ENCODE measurements around the gene RBM33. TPM values are rescaled to one million over a fixed set of nuclear protein-coding genes. Genes with fewer than 3 reads are reported as not detected.
A peak's percentile ranks its signal among the peaks of the same experiment; 100 is the strongest.

The RBM33 gene
- total RNA-seq, 1 donor from 2014 or later = 29.8 TPM

DNA sequence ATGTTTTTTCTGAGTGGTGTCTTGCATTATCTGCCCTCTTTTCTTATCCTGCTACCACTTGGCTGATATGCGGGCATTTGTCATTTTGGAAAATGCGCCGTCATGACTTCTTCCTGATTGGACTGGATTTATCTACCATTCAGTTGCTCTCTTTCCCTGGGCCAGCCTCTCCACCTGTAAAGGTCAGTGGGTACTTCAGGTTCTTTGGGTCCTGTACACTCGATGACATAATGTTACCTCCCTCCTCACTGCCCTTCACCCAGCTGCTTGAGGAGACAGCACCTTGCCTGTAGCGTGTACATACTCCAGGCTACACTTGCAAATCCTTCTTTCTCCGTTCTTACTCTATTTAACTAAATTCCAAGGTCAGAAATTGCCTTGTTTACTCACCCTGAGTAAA, 83.7 kb downstream of the RBM33 start:
- ATAC-seq = no peak

DNA sequence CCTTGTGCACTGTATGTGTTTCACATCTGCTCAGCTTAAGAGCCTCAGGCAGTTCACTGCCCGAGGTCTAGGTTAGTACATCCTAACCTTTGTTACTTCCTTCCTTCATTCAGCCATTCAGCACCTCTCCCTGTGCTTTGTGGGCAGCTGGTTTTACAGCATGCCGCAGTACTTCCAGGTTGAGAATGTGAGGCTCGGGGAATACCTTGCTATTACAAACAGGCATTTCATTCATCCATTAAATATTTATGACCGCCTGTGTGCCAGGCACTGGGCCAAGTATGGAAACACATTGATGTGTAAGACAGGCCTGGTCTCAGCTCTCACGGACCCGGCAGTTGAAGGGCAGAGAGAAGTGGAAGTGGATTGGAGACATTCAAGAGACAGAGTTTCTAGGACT, 85.4 kb downstream of the RBM33 start:
- peak; percentile 77 for ATAC-seq

DNA sequence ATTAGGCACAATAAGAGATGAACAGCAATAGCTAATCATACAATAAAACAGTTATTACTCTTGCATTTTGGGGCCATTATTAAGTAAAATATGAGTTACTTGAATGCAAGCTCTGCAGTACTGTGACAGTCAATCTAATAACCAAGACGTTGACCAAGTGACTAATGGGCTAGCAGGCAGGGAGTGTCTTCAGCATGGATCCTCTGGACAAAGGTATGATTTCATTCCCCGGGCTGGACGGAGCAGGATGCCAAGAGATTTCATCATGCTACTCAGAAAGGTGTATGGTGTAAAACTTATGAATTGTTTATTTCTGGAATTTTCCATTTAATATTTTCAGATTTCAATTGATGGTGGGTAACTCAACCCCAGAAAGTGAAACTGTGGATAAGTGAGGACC, 86.9 kb downstream of the RBM33 start:
- peak; percentile 84 for ATAC-seq

DNA sequence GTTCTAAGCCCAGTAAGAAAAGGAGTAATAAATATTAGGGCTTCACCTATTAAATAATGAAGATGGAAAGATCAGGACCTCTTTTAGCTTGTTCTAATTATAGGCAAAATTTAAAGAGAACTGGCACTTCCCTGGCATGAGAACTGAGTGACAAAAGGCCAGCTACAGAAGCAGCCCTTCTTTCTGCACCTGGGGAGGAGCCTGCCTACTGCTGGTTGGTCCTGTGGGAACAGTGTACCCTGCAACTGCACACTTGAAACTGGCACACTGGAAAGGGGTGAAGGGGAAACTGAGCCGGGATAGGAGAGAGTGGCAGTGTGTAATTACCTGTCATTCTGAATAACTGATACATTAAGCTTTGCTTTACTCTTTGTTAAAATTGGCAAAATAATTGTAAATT, 87.4 kb downstream of the RBM33 start:
- no peak for ATAC-seq

DNA sequence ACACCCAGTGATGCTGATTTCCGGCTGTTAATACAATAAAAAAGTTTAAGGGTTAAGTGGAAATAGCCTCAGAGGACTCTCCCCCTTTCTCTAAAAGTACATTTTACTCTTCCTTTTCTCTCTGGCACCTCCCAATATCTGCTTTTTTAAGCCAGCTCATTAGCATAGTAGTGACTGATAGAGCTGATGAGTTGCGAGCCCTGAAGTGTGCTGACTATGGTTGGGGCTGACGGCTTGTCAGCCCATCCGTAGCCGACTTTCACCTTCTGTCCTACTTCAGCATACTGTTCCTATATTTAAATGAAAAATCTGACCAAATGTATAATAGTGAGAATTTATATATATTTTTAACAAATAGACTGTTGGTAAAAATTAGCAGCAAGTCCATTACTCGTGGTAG, 87.8 kb downstream of the RBM33 start:
- no peak for ATAC-seq

DNA sequence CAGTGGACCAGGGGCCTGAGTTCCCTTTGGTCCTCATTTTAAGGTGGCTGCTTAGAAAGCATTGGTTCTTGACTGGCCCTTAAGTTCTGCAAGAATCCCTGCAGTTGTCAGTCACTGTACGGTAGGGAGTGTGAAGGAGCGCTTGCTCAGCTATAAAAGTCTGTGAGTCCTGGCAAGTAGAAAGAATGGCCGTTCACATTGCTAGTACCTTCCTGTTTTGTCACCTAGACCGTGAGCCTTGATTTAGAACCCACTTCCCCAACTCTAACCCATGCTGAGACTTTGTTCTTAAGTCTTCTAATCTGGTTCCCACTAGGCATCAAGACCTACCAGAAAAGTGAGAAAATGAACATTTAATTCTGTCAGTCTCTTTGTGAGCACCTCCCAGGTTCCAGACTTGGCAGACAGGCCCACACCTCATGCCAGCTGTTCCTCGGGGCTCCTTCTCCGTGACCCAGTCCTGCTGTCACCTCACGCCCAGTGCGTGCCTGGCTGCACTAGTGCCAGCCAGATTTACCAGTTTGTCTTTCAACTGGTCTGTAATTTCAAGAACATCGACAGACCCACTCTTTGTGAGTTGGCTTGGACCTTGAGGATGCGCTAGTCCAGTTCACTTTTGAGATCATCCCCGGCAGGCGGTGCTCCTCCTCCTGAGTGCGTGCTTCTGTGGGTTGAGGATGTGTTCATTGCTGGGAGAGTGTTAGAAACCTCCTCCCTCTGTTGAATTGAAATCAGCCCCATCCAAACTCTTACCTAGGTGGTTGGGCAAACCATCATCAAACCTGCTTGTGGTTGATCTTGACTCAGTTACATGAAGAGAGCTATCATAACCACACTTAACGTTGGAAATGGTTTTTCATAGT, 89.4 kb downstream of the RBM33 start:
- ATAC-seq = peak; percentile 72

DNA sequence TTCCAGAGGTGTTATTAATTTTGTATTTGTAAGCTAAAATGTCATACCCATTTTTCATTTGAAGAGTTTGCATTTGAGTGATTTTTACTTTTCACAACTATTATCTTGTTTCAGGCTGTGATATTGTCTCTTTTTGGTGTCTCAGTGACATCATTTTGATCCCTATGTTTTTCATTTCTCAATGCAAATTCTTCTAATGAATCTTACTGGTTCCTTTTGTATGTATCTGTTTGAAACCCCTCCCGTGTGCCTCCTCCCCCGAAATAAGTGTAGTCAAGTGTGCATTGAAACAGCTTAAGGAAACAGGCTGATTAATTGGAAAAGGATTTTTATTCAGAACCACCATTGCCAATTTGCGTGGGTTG, 90.0 kb downstream of the RBM33 start:
- ATAC-seq = no peak

DNA sequence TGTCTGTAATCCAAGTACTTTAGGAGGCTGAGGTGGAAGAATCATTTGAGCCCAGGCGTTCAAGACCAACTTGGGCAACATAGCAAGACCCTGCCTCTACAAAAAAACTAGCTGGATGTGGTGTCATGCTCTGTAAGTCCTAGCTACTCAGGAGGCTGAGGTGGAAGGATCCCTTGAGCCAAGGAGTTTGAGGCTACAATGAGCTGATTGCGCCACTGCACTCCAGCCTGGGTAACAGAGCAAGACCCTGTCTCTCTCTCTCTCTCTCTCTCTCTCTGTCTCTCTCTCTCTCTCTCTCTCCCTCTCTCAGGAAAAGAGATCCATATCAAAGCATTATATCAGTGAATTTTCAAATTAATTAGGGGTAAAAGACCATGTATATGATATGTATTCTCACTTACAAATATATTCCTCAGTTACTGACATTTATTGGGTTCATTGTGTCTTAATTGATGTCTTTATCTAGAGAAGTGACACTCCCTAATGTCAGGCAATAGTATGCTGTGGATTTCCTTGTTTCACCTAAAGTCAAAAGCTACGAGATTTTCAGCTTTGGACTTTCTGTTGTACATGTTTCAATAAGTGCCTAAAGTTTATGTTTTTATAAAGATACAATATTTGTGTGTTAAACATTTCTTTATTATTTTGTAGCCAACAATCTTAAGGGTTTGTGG, 91.1 kb downstream of the RBM33 start:
- ATAC-seq = no peak

DNA sequence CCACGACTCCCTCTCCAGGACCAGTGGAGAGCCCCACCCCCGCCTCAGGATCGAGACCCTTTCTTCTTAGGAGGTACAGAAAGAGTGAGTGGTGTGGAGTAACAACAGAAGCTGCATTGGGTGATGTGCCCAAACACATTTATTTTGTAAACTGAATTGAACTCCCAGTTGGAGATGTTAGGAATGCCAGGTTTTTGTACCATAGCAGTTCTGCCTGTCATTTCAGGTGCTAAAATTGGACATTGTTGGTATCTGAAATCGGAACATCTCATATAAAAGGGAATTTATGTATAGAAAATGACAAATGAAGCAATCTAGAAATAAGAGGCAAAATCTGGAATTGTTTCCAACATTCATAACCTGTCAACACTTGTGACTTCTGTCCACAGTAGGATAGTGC, 93.1 kb downstream of the RBM33 start:
- no peak for ATAC-seq

DNA sequence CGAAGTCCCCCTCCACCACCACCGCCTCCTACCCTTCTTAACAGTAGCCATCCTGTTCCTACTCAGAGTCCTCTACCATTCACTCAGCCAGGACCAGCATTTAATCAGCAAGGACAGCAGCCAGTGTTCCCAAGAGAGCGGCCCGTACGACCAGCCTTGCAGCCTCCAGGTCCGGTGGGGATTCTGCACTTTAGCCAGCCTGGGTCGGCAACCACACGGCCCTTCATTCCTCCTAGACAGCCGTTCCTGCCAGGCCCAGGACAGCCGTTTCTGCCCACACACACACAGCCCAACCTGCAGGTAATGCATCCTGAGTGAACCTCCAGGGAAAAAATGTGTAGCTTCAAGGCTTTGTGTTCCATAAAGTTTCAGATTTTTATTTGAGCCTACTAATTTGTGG, 93.6 kb downstream of the RBM33 start:
- no peak for ATAC-seq

DNA sequence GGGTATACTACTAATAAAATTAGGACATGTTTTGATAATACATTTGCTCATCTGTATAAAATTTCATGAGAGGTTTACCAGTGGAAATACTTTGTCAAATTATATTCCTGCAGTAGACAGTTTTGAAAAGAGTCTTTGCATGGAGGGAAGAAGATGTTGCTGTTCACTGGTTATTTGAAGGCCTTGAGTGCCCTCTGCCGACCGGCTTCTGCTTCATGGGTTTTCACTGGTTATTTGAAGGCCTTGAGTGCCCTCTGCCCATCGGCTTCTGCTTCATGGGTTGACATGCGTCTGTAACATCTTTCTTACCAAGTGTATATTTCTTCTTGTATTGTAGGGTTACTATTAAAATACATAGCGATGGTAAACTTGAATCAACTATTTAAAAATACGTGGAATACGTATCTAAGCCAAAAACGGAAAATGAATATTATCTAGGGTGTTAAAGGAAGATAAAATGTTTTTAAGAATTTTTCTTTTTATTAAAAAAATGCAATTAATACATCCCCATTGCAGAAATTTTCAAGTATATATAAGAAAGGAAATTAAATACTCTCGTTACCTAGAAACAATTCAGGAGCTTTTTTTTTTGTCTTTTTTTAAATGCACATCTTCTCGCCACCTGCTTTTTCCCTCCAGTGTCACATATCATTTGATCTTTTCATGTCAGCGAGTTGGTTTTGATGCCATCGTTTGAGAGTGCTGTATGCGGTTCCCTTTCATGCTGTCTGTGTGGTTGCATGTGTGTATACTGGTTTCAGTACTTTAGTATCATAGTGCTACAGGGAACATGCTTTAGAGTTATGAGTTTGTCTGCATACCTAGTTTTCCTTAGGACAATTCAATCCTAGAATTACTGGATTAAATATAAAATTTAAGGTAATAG, 94.4 kb downstream of the RBM33 start:
- ATAC-seq = peak; percentile 74

DNA sequence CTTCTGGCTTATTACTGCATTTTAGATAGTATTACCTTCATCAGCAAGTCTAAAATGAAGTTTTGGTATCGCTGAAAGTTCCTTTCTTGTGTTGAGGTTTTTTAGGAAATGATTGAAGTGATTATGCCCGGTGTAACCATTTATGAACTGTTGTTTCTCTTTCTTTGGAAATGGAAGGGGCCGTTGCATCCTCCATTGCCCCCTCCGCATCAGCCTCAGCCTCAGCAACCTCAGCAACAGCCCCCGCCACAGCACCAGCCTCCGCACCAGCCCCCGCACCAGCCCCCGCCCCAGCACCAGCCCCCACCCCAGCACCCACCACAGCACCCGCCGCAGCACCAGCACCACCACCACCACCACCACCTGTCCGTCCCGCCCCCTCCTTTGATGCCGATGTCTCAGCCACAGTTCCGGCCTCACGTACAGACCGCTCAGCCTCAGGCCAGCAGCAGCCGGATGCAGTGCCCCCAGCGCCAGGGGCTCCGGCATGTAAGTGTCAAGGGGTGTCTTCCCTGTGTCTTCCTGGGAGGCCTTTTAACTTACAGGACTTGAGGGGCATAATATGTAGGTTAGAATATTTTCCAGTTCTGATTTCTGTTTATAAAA, 95.2 kb downstream of the RBM33 start:
- ATAC-seq = no peak

DNA sequence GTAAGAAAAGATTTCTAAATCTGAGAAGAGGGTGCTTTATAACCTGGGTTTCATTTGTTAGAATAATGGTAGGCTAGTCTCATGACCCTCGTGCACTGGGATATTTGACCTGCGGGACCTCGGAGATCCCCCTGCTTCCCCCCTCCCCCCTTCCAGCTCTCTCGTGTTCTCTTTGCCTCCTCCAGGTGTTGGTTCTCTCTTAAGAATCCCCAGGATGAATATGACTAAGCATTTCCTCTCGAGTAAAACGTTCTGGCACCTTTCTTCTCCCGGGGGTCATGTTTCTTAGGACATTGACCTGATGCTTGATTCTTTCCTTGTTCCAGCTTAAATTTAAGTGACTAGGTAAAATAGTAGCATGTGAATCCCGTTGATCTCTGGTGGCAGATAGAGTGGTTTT, 96.6 kb downstream of the RBM33 start:
- ATAC-seq = no peak

DNA sequence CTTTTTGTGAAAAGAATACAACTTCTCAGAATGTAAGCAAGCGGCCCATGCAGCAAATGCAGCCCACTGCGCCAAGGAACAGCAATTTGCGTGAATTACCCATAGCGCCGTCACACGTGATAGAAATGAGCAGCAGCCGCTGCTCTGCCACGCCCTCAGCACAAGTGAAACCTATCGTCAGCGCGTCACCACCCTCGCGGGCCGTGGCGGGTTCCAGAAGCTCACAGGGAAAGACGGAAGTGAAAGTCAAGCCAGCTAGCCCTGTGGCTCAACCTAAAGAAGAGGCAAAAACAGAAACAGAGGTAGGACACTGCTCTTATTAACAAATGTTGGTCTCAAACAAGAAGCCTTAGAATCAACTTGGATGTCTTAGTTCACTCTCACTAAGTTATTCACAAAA, 97.3 kb downstream of the RBM33 start:
- ATAC-seq = peak; percentile 36

DNA sequence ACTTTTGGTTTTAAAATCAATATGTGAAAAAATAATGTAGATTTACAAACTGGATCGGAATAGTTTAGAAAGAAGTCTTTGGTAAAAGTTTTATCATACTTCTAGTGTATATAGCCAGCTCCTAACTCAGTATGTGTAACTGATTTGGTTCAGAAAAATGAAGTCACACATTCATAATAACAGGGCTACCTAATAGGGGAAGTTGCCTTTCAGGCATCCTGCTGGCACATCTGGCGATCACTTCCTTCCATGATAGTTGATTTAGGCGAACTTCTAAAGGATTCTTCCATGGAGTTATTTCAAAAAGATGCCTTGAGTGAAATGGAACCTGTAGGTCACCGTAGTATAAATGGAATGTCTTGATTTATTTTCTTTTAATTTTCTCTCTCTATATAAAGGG, 98.7 kb downstream of the RBM33 start:
- no peak for ATAC-seq

DNA sequence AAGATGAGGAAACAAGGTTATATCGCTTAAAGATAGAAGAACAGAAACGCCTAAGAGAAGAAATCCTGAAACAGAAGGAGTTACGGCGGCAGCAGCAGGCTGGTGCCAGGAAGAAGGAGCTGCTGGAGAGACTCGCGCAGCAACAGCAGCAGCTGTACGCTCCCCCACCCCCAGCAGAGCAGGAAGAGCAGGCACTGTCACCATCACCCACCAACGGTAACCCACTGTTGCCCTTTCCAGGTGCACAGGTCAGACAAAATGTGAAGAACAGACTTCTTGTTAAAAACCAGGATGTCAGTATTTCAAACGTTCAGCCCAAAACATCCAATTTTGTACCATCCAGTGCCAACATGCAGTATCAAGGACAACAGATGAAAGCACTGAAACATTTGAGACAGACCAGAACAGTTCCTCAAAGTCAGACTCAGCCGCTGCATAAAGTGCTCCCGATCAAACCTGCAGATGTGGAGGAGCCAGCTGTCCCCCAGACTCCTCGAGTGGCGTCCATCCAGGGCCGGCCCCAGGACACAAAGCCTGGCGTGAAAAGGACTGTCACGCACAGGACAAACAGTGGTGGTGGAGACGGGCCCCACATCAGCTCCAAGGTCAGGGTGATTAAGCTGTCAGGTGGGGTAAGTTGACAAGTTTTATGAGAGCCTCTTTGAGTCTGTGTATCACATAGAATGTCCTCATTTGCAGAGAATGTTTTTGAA, 100.7 kb downstream of the RBM33 start:
- ATAC-seq = no peak

DNA sequence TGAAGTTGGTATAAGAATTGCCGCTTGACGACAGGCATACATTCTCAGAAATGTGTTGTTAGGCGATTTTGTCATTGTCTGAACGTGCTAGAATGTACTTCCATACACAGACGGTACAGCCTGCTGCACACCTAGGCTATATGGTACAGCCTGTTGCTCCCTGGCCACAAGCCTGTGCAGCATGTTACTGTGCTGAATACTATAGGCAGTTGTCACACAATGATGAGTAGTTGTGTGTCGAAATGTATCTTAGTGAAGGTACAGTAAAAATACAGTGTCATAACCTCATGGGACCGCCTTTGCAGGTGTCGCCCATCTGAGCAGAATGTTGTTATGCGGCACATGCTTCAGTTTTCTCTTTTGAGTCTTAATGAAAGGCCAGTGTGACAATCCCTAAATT, 101.3 kb downstream of the RBM33 start:
- ATAC-seq = peak; percentile 36

DNA sequence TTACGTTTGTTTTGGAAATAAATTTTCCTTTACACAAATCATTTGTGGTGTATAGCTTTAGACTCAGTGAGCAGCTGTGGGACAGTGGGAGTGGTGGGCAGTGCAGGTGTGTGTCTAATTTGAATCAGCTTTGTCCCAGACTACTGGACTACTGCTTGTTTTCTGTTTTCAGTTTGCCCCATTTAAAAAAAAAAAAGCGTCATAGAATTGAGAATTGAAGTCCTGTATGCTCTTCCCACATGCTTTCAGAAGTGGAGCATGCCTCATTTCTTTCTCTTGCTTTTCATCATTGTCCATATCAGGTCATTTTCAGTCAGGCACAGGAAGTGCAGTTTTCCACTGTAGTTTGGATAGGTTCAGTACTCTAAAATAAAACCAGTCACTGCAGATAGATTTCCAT, 101.7 kb downstream of the RBM33 start:
- ATAC-seq = no peak

DNA sequence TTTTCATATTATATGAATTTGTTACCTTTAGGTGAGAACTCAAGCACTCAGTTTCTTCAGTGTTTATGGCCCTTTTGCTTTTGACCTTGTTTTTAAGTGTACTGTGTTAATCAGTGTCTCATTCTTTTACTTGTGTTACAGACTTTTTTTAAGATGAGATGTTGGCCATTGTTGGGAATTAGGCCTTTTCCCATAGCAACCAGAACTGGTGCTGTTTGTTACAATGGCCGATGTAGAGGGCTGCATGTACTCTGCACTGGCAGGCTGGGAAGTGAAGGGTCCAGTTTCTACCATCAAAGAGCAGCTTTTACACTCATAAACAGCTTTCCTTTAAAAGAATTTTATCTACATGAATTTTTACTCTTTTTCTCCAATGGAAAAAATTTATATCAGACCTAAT, 102.7 kb downstream of the RBM33 start:
- ATAC-seq = no peak

DNA sequence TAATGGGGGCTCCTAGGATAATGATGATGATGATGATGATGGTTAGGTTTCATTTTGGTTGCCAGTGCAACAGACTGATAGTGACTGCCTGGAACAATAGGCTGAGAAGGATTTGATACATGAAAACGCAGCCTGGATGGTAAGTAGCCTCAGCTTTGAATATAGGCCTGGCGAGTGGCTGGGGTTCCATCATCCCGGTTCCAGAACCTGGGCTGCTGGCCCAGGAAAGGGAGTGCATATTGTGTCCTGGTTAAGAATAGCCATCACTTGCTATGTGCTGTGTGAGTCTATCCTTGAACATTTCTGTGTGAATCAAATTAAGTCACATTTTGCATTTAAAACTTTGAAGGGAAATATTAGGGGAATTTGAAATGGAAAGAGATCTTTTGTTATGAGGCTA, 105.1 kb downstream of the RBM33 start:
- ATAC-seq = no peak

DNA sequence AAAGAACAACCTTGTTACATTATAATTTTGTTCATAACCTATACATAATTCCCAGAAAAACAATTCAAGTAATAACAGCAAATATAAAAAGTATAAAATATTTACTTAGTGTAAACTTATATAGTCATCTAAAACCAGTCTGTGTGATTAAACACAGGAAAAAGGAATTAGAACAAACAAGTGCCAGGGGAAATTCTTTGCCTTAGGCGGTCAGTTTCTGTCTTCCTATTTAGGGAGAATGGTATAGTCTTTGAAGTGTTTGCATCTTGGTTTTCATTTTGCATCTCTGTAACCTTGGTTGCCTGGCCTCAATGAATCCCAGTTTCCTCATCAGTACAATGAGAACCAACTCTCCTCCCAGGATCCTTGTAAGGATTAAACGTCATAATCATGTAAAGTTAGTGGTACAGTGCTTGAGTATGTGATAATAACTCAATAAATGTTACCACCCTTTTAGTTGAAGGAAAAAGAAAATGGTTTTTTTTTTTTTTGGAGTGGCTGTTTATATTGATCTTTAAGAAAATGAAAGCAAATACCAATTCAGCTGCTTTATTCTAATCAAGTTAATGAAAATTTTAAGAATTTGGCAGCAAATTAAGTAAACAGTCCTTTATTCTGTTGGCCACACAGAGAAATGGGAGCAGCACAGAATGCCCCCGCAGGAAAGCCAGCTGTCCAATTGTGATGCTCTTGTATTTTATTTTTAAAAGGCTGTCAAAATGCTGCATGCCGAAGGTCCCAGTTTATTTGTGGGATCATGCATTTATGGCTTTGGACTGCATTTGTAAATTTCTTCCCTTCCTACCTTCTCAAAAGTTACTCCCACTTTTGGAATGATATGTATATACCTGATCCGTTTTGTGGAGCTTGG, 106.0 kb downstream of the RBM33 start:
- ATAC-seq = no peak

All from esophagus mucosa (tissue), 1 donor.